Uterus (tissue), 4 donors: Measurements from ENCODE around the gene COL18A1. TPM values are rescaled to one million over a fixed set of nuclear protein-coding genes. Genes with fewer than 3 reads are reported as not detected.

Experiments used
- DNase-seq, 2 donors: peaks; one replicate each; pipeline ENCODE4 v3.0.0-alpha.2; 2019 to 2020
- H3K27ac ChIP-seq, 2 donors: fragments of 200-600 bp; sonication (generic); 1 replicate in 1 of 2; 2 replicates in 1 of 2; pipeline ENCODE4 v1.5.1; 2016 to 2018
- H3K27me3 ChIP-seq, 2 donors: fragments of 200-600 bp; sonication (generic); one replicate each; pipeline ENCODE4 v1.5.1; 2018 to 2019; ENCODE audit warnings: control low read depth in 1 of 2
- H3K36me3 ChIP-seq, 2 donors: fragments of 200-600 bp; sonication (generic); one replicate each; pipeline ENCODE4 v1.5.1; 2019; ENCODE audit warnings: control low read depth in 1 of 2
- H3K4me1 ChIP-seq, 2 donors: fragments of 200-600 bp; sonication (generic); one replicate each; pipeline ENCODE4 v1.5.1; 2018 to 2019; ENCODE audit warnings: control low read depth in 1 of 2
- H3K4me3 ChIP-seq, 2 donors: fragments of 200-600 bp; sonication (generic); 1 replicate in 1 of 2; 2 replicates in 1 of 2; pipeline ENCODE4 v1.5.1; 2018 to 2019; ENCODE audit warnings: mild to moderate bottlenecking in 1 of 2
- H3K9me3 ChIP-seq, 2 donors: fragments of 200-600 bp; sonication (generic); one replicate each; pipeline ENCODE4 v1.5.1; 2019; ENCODE audit warnings: control low read depth in 1 of 2
- CTCF ChIP-seq, 4 experiments: fragments of 200-600 bp in 2 of 4; fragments of 450-650 bp in 2 of 4; sonication (generic) in 2 of 4; IDR thresholded peaks; one replicate each; pipeline ENCODE4 v1.5.1; 2016 to 2019; ENCODE audit warnings: antibody characterized with exemption in 4 of 4, mild to moderate bottlenecking in 2 of 4, moderate library complexity in 1 of 4
- POLR2A ChIP-seq, 2 donors: fragments of 450-650 bp; IDR thresholded peaks; one replicate each; pipeline ENCODE4 v1.6.1; 2016; ENCODE audit warnings: antibody characterized with exemption in 2 of 2, mild to moderate bottlenecking in 1 of 2, moderate library complexity in 1 of 2
- intact Hi-C: fragments of 100-400 bp; cut with DNase I; formaldehyde crosslinking; loops from one replicate; pipeline ENCODE4 v1.15.1; 2023; ENCODE audit warnings: low total_unique reads
- total RNA-seq, 4 donors: library from RNA; depleted of rRNA in 3 of 4; stranded (reverse); fragments of >200 nt in 3 of 4; gene quantifications; one replicate each; pipeline versions ENCODE4 v1.1.0 to v1.2.4, GENCODE V29; 2014 to 2023
- donor health status: DM: yes; HTN: yes; CAD: no.

Gene COL18A1
- total RNA-seq, 4 donors from 2014 or later = 73.0 to 223 (median 152) TPM

GRCh38 chr21:45427331-45428271, 22.6 kb downstream of the COL18A1 start:
- H3K4me3 ChIP-seq = no peak overlapping the region
- no peaks in the 10 kb centered on the region for H3K27me3 ChIP-seq

GRCh38 chr21:45428534-45428933, 23.6 kb downstream of the COL18A1 start:
- H3K27me3 ChIP-seq = no peaks in the 10 kb centered on the region
- intact Hi-C loops = no loop called here
- no peak for TF ChIP-seq POLR2A (IDR thresholded peaks at IDR 0.05)
- no peak for TF ChIP-seq CTCF (IDR thresholded peaks at IDR 0.05)
- H3K4me3 ChIP-seq = no peak overlapping the region
- DNase-seq = no peak
- peak overlapping the region; percentile 85 to 87 for H3K27ac ChIP-seq
- H3K4me1 ChIP-seq = peaks cover 0 to 29% of the 10 kb centered on the region in 2 donors
- no peaks in the 10 kb centered on the region for H3K36me3 ChIP-seq
- H3K9me3 ChIP-seq = no peaks in the 10 kb centered on the region

More at GRCh38 chr21:45427331-45428271, 22.6 kb downstream of the COL18A1 start:
- Histone ChIP-seq H3K36me3 (no peaks in the 10 kb centered on the region), H3K4me1 (peaks cover 0 to 28% of the 10 kb centered on the region in 2 donors), H3K9me3 (no peaks in the 10 kb centered on the region), H3K27ac (peak overlapping the region; percentile 85 to 87)
- peak; percentile 89 to 93 for DNase-seq
- intact Hi-C loops = no loop called here
- TF ChIP-seq CTCF (IDR thresholded peaks at IDR 0.05) (no peak), POLR2A (IDR thresholded peaks at IDR 0.05) (no peak)

GRCh38 chr21:45429221-45430175, 24.5 kb downstream of the COL18A1 start:
- Histone ChIP-seq H3K4me1 (peaks cover 0 to 29% of the 10 kb centered on the region in 2 donors), H3K27ac (no peak overlapping the region), H3K9me3 (no peaks in the 10 kb centered on the region), H3K27me3 (no peaks in the 10 kb centered on the region), H3K4me3 (no peak overlapping the region), H3K36me3 (no peaks in the 10 kb centered on the region)
- TF ChIP-seq CTCF (IDR thresholded peaks at IDR 0.05) (no peak), POLR2A (IDR thresholded peaks at IDR 0.05) (no peak)
- intact Hi-C loops = no loop called here
- no peak for DNase-seq

- TF ChIP-seq POLR2A (IDR thresholded peaks at IDR 0.05) (no peak), CTCF (IDR thresholded peaks at IDR 0.05) (no peak)
- no peaks in the 10 kb centered on the region for H3K9me3 ChIP-seq
- no peak overlapping the region for H3K4me3 ChIP-seq
- DNase-seq = no peak
- peak overlapping the region in 1 of 2 donors; percentile 41 for H3K27ac ChIP-seq
- intact Hi-C loops = no loop called here
- H3K36me3 ChIP-seq = no peaks in the 10 kb centered on the region
- H3K4me1 ChIP-seq = peaks cover 0 to 29% of the 10 kb centered on the region in 2 donors
- no peaks in the 10 kb centered on the region for H3K27me3 ChIP-seq
These were observed 25.8 kb downstream of the COL18A1 start for GRCh38 chr21:45430521-45431501.
